GM12878 (cell line): ENCODE data around the gene PAPPA. TPM values are rescaled to one million over a fixed set of nuclear protein-coding genes. Genes with fewer than 3 reads are reported as not detected.

Experiments used
- ATAC-seq: fragments of 200-7000 bp; cut with Tn5 transposase; 3 replicates; pipeline ENCODE4 v1.9.1; 2020; ENCODE audit warnings: mild to moderate bottlenecking, moderate library complexity
- BruUV-seq: library from RNA; stranded (reverse); fragments of 400-500 nt; replicated peaks from 2 replicates; lab custom pipeline; 2021; lab: Mats Ljungman, UMichigan
- CTCF ChIA-PET: fragments of 300-600 bp; sonication (Branson Sonifier 250); formaldehyde crosslinking; extraction: SDS; loops from one replicate; lab custom pipeline; 2021; ENCODE audit warnings: inconsistent platforms; lab: Yijun Ruan, JAX
- POLR2A ChIA-PET: fragments of 350-600 bp; formaldehyde crosslinking; extraction: SDS; loops from one replicate; lab custom pipeline; 2021; ENCODE audit warnings: inconsistent platforms; lab: Charles Lee
- RAD21 ChIA-PET: fragments of 300-600 bp; sonication (Branson Sonifier 250); formaldehyde crosslinking; loops from one replicate; lab custom pipeline; 2023; ENCODE audit warnings: antibody characterized with exemption; ENCODE audit not compliant: unreplicated experiment; lab: Charles Lee
- SMC1A ChIA-PET: fragments of 300-600 bp; sonication (Branson Sonifier 250); formaldehyde crosslinking; loops from one replicate; lab custom pipeline; 2023; ENCODE audit not compliant: unreplicated experiment, uncharacterized antibody; lab: Charles Lee
- DNase-seq: peaks from one replicate; pipeline ENCODE4 v3.0.0-alpha.2; 2011; ENCODE audit warnings: low read depth, low spot score
- FAIRE-seq: peaks from 3 replicates; lab custom pipeline; 2011; peaks lifted over from hg19 to GRCh38; lab: Jason Lieb, UNC
- H2AFZ ChIP-seq: 2 replicates; pipeline ENCODE4 v1.6.0; 2011; ENCODE audit warnings: low read depth, low read length, control low read depth; ENCODE audit not compliant: control insufficient read depth
- H3K27ac ChIP-seq: 2 replicates; pipeline ENCODE4 v1.5.1; 2011; ENCODE audit warnings: control low read depth; ENCODE audit not compliant: control insufficient read depth, insufficient read depth
- H3K27me3 ChIP-seq, 2 experiments: replicated peaks in 1 of 2; 2 replicates each; pipeline versions ENCODE4 v1.6.0 to v1.6.1; 2011; ENCODE audit warnings: low read length in 1 of 2; ENCODE audit not compliant: control insufficient read depth in 2 of 2, insufficient read depth in 2 of 2
- H3K36me3 ChIP-seq, 2 experiments: 2 replicates each; pipeline ENCODE4 v1.5.1; 2011; ENCODE audit warnings: low read length in 1 of 2; ENCODE audit not compliant: control insufficient read depth in 2 of 2, insufficient read depth in 2 of 2
- H3K4me1 ChIP-seq: 2 replicates; pipeline ENCODE4 v1.6.1; 2011; ENCODE audit warnings: mild to moderate bottlenecking, low read length, moderate library complexity, mixed read lengths; ENCODE audit not compliant: control insufficient read depth, insufficient read depth
- H3K4me2 ChIP-seq: 2 replicates; pipeline ENCODE4 v1.6.0; 2011; ENCODE audit warnings: control low read depth; ENCODE audit not compliant: control insufficient read depth, insufficient read depth
- H3K4me3 ChIP-seq: fragments of 200-600 bp; sonication (generic); 2 replicates; pipeline ENCODE4 v1.5.1; 2016
- H3K79me2 ChIP-seq: 2 replicates; pipeline ENCODE4 v1.6.0; 2011; ENCODE audit warnings: low read length; ENCODE audit not compliant: control insufficient read depth, insufficient read depth
- H3K9ac ChIP-seq: 2 replicates; pipeline ENCODE4 v1.8.0; 2011; ENCODE audit warnings: low read length, control low read depth, mixed read lengths; ENCODE audit not compliant: control insufficient read depth, insufficient read depth
- H3K9me3 ChIP-seq: replicated peaks from 3 replicates; pipeline ENCODE4 v1.5.1; 2011; ENCODE audit warnings: mild to moderate bottlenecking, low read length; ENCODE audit not compliant: control insufficient read depth, insufficient read depth
- H4K20me1 ChIP-seq: 2 replicates; pipeline ENCODE4 v1.6.0; 2011; ENCODE audit not compliant: control insufficient read depth, insufficient read depth
- GATAD2B ChIP-seq: fragments of 450-650 bp; conservative IDR thresholded peaks from 2 replicates; pipeline ENCODE4 v1.6.1; 2017; ENCODE audit warnings: low read depth, mild to moderate bottlenecking, moderate library complexity
- MTA2 ChIP-seq: fragments of 450-650 bp; IDR thresholded peaks from 2 replicates; pipeline ENCODE4 v1.6.1; 2016; ENCODE audit warnings: low read depth, mild to moderate bottlenecking, moderate library complexity
- NFYB ChIP-seq: IDR thresholded peaks from 2 replicates; pipeline ENCODE4 v1.6.1; 2011; ENCODE audit warnings: low read depth, mild to moderate bottlenecking, low read length, improper control_type of control experiment, moderate library complexity; ENCODE audit not compliant: insufficient read depth
- PAX5 ChIP-seq: IDR thresholded peaks from 2 replicates; pipeline ENCODE4 v1.6.1; 2011; ENCODE audit warnings: low read depth, low read length, borderline replicate concordance
- SREBF2 ChIP-seq: IDR thresholded peaks from 2 replicates; pipeline ENCODE4 v1.6.1; 2012; ENCODE audit warnings: mild to moderate bottlenecking, low read length
- TCF12 ChIP-seq: IDR thresholded peaks from 2 replicates; pipeline ENCODE4 v1.6.1; 2011; ENCODE audit warnings: low read depth, mild to moderate bottlenecking, low read length
- WGBS: methylation state at CpG from one replicate; pipeline ENCODE4 v1.1.6; 2016; ENCODE audit warnings: low lambda C conversion rate; ENCODE audit not compliant: insufficient replicate concordance, insufficient coverage; ENCODE audit errors: missing lambda C conversion rate; 5-methylcytosine and 5-hydroxymethylcytosine counted together
- in situ Hi-C: fragments of 300-500 bp; cut with MboI; formaldehyde crosslinking; loops from 9 replicates; pipeline ENCODE4 v1.14.3; 2018; ENCODE audit warnings: mixed read lengths
- intact Hi-C: fragments of 100-400 bp; cut with micrococcal nuclease; formaldehyde crosslinking; loops from one replicate; pipeline ENCODE4 v1.14.2; 2022; ENCODE audit not compliant: unreplicated experiment
- polyA plus RNA-seq, 11 experiments: library from polyadenylated mRNA; depleted of rRNA in 4 of 11; unstranded in 6 of 11; stranded (reverse) in 5 of 11; fragments of >200 nt; fragmentation: Nextera tagmentation in 4 of 11; fragmentation: Illumina TruSeq in 1 of 11; extraction: Ambion mirVana in 4 of 11; extraction: Trizol in 1 of 11; gene quantifications; 1 replicate in 1 of 11; 2 replicates in 10 of 11; pipeline versions ENCODE4 v1.2.1 to v1.2.3, GENCODE V29; 2011 to 2016; ENCODE audit warnings: inconsistent platforms in 2 of 11, missing spikeins in 2 of 11, low read depth in 1 of 11
- total RNA-seq, 4 experiments: library from RNA; depleted of rRNA in 3 of 4; stranded (reverse); fragments of >200 nt in 3 of 4; fragmentation: Illumina TruSeq in 1 of 4; extraction: Trizol in 1 of 4; gene quantifications; 2 replicates each; pipeline versions ENCODE4 v1.2.1 to v1.2.3, GENCODE V29; 2013 to 2021
- TF ChIP-seq, protein P1 (sequence below): fragments of 150-350 bp; IDR thresholded peaks from 2 replicates; pipeline ENCODE4 v1.6.1; 2016; ENCODE audit warnings: low read depth, low read length
- TF ChIP-seq, protein P2 (sequence below): IDR thresholded peaks from 2 replicates; pipeline ENCODE4 v1.6.1; 2012; ENCODE audit warnings: low read depth, low read length, improper control_type of control experiment

PAPPA gene
- total and polyA plus RNA-seq, 10 of the 15 experiments (the other 5 are each of a cell fraction or from before 2014, with no cell fraction given): under 0.01 to 0.19 (median 0.02) TPM; not detected in 4

DNA sequence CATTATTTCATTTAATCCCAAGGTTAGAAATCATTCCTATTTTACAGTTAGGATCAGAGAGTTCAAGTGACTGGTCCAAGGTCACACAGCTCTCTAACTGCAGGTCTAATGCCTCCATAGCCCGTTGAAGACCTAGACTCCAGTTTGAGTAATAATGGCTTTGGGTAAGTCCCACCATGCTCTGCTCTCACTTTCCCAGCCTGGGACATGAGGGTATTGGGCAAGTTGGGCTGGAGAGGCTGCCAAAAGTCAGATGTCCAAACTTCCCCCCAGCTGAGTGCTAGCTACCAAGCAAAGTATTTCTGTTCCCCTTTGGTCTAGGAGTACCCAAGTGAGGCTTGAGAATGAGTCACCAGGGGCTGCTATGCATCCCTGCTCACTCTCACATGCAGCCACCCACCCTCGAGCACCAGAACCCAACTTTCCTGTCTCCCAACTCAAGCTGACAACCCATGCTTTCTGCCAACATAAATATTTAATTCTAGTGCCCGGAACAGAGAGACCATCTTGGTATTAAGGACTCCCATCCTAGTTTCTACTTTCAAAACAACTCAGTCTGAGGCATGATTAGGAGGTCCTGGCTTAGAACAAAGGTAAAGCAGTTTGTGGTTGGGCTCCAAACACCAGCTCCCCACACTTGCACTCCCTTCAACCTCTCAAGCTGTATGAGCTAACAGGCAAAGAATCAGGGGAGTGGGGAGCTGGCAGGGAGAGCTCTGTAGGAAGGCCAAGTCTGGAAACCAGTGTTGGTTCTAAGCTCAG lies 297.0 kb downstream of the PAPPA start (continued):
- TF ChIP-seq, protein P1, sequence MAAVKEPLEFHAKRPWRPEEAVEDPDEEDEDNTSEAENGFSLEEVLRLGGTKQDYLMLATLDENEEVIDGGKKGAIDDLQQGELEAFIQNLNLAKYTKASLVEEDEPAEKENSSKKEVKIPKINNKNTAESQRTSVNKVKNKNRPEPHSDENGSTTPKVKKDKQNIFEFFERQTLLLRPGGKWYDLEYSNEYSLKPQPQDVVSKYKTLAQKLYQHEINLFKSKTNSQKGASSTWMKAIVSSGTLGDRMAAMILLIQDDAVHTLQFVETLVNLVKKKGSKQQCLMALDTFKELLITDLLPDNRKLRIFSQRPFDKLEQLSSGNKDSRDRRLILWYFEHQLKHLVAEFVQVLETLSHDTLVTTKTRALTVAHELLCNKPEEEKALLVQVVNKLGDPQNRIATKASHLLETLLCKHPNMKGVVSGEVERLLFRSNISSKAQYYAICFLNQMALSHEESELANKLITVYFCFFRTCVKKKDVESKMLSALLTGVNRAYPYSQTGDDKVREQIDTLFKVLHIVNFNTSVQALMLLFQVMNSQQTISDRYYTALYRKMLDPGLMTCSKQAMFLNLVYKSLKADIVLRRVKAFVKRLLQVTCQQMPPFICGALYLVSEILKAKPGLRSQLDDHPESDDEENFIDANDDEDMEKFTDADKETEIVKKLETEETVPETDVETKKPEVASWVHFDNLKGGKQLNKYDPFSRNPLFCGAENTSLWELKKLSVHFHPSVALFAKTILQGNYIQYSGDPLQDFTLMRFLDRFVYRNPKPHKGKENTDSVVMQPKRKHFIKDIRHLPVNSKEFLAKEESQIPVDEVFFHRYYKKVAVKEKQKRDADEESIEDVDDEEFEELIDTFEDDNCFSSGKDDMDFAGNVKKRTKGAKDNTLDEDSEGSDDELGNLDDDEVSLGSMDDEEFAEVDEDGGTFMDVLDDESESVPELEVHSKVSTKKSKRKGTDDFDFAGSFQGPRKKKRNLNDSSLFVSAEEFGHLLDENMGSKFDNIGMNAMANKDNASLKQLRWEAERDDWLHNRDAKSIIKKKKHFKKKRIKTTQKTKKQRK: no peak
- TF ChIP-seq TCF12: 0 out of 2 replicates have a peak, but pooled peaks have one; percentile 30
- 0 out of 2 replicates have a peak, but pooled peaks have one; percentile 18 for TF ChIP-seq MTA2

- in situ Hi-C loops (no loop called here), intact Hi-C loops (loop anchor here (2.0 kb wide), 1 partner anchor 71 kb away; no protein-coding TSS in a partner anchor)
- no peaks in the 10 kb centered on the region for H3K36me3 ChIP-seq
- no peak overlapping the region for H3K27ac ChIP-seq
- H2AFZ ChIP-seq: no peak overlapping the region
- no peaks in the 10 kb centered on the region for H4K20me1 ChIP-seq
- ATAC-seq (no peak), DNase-seq (no peak), FAIRE-seq (no peak)
- SMC1A ChIA-PET: no interaction called here
- H3K27me3 ChIP-seq: no peaks in the 10 kb centered on the region
- RAD21 ChIA-PET: no interaction called here
- WGBS: 18% methylated on average over 2 of the region's 2 CpGs
- no peak overlapping the region for H3K4me3 ChIP-seq
- no peaks in the 10 kb centered on the region for H3K79me2 ChIP-seq
- peaks cover 1% of the 10 kb centered on the region; the same call in 2 of the 3 replicates for H3K9me3 ChIP-seq
- peaks cover 9% of the 10 kb centered on the region for H3K4me1 ChIP-seq
- TF ChIP-seq NFYB: no peak
- TF ChIP-seq GATAD2B: no peak
- TF ChIP-seq, protein P2, sequence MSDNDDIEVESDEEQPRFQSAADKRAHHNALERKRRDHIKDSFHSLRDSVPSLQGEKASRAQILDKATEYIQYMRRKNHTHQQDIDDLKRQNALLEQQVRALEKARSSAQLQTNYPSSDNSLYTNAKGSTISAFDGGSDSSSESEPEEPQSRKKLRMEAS: no peak
- no peak for TF ChIP-seq PAX5
- TF ChIP-seq SREBF2: no peak
- no TSS peak for BruUV-seq
- CTCF ChIA-PET: interaction anchor here (0.6 kb wide), 1 partner anchor 36 kb away, joined by 3 read pairs; no protein-coding TSS in a partner anchor
- POLR2A ChIA-PET: no interaction called here
- no peak overlapping the region for H3K9ac ChIP-seq
- H3K4me2 ChIP-seq: no peak overlapping the region
These were observed 298.0 kb downstream of the PAPPA start for GRCh38 chr9:116451500-116452115.
